Esophagus muscularis mucosa (tissue), 4 donors: ENCODE data around the gene RPL27A. TPM values are rescaled to one million over a fixed set of nuclear protein-coding genes. Genes with fewer than 3 reads are reported as not detected.

Source experiments
- DNase-seq: peaks from one replicate; pipeline ENCODE4 v3.0.0-alpha.2; 2017; ENCODE audit errors: extremely low spot score
- H3K27ac ChIP-seq, 4 donors: fragments of 200-600 bp; sonication (generic); replicated peaks in 1 of 4; 1 replicate in 3 of 4; 2 replicates in 1 of 4; pipeline ENCODE4 v1.5.1; 2016 to 2019; ENCODE audit warnings: mild to moderate bottlenecking in 1 of 4
- H3K27me3 ChIP-seq, 4 donors: fragments of 200-600 bp; sonication (generic); one replicate each; pipeline versions ENCODE4 v1.5.1 to v1.6.0; 2016 to 2019
- H3K36me3 ChIP-seq, 4 donors: fragments of 200-600 bp; sonication (generic); one replicate each; pipeline ENCODE4 v1.5.1; 2016 to 2019
- H3K4me1 ChIP-seq, 4 donors: fragments of 200-600 bp; sonication (generic); one replicate each; pipeline ENCODE4 v1.5.1; 2016 to 2019
- H3K4me3 ChIP-seq, 4 donors: fragments of 200-600 bp; sonication (generic); 1 replicate in 2 of 4; 2 replicates in 2 of 4; pipeline ENCODE4 v1.5.1; 2016 to 2019; ENCODE audit warnings: mild to moderate bottlenecking in 4 of 4, moderate library complexity in 1 of 4
- H3K9me3 ChIP-seq, 4 donors: fragments of 200-600 bp; sonication (generic); 1 replicate in 3 of 4; 2 replicates in 1 of 4; pipeline ENCODE4 v1.5.1; 2016 to 2019
- CTCF ChIP-seq, 3 experiments: fragments of 200-600 bp in 2 of 3; fragments of 450-650 bp in 1 of 3; sonication (generic) in 2 of 3; IDR thresholded peaks; one replicate each; pipeline ENCODE4 v1.5.1; 2017 to 2019; ENCODE audit warnings: antibody characterized with exemption in 3 of 3, mild to moderate bottlenecking in 2 of 3, moderate library complexity in 1 of 3
- EP300 ChIP-seq: sonication (generic); formaldehyde crosslinking; IDR thresholded peaks from one replicate; pipeline ENCODE4 v1.6.1; 2017; ENCODE audit warnings: antibody characterized with exemption
- POLR2A ChIP-seq: fragments of 450-650 bp; IDR thresholded peaks from one replicate; pipeline ENCODE4 v1.6.1; 2017; ENCODE audit warnings: antibody characterized with exemption, moderate library complexity, mild to moderate bottlenecking, low read depth
- POLR2AphosphoS5 ChIP-seq, 2 donors: sonication (generic); formaldehyde crosslinking; IDR thresholded peaks; one replicate each; pipeline ENCODE4 v1.6.1; 2017; ENCODE audit warnings: antibody characterized with exemption in 2 of 2
- WGBS: methylation state at CpG from one replicate; pipeline ENCODE4 v1.1.5; 2018; 5-methylcytosine and 5-hydroxymethylcytosine counted together
- intact Hi-C: fragments of 100-400 bp; cut with DNase I; formaldehyde crosslinking; loops from one replicate; pipeline ENCODE4 v1.15.1; 2023
- total RNA-seq, 4 donors: library from RNA; depleted of rRNA; stranded (reverse); fragments of >200 nt; gene quantifications; one replicate each; pipeline versions ENCODE4 v1.1.0 to v1.2.1, GENCODE V29; 2016

The RPL27A gene
- total RNA-seq, 4 donors from 2014 or later = 665 to 1,629 (median 791) TPM

- intact Hi-C loops = no loop called here
- H3K36me3 ChIP-seq = peaks cover 66 to 83% (median 78%) of the 10 kb centered on the region in 4 donors
- 89% methylated on average over 7 of the region's 7 CpGs for WGBS
- peaks cover 0 to 16% (median 9%) of the 10 kb centered on the region in 4 donors for H3K4me1 ChIP-seq
- no peak for TF ChIP-seq EP300
- TF ChIP-seq CTCF (IDR thresholded peaks at IDR 0.05) = no peak
- no peak for TF ChIP-seq POLR2A
- no peak for TF ChIP-seq POLR2AphosphoS5 (IDR thresholded peaks at IDR 0.05)
- no peaks in the 10 kb centered on the region for H3K27me3 ChIP-seq
- H3K27ac ChIP-seq = peak overlapping the region; percentile 13 to 39 (median 19)
- no peak for DNase-seq
- no peaks in the 10 kb centered on the region for H3K9me3 ChIP-seq
- no peak overlapping the region for H3K4me3 ChIP-seq
Observed at GRCh38 chr11:8693555-8693954, 11.0 kb downstream of the RPL27A start.

- TF ChIP-seq EP300 (no peak), POLR2AphosphoS5 (IDR thresholded peaks at IDR 0.05) (no peak), POLR2A (no peak), CTCF (IDR thresholded peaks at IDR 0.05) (no peak)
- WGBS = 73% methylated on average over 5 of the region's 5 CpGs
- DNase-seq = no peak
- Histone ChIP-seq H3K4me3 (no peak overlapping the region), H3K27me3 (no peaks in the 10 kb centered on the region), H3K36me3 (peaks cover 72 to 88% (median 84%) of the 10 kb centered on the region in 4 donors), H3K9me3 (no peaks in the 10 kb centered on the region), H3K27ac (peak overlapping the region in 1 of 4 donors; percentile 19), H3K4me1 (peaks cover 0 to 18% (median 11%) of the 10 kb centered on the region in 4 donors)
- intact Hi-C loops = no loop called here
Observed at GRCh38 chr11:8694137-8694536, 11.5 kb downstream of the RPL27A start.

DNA sequence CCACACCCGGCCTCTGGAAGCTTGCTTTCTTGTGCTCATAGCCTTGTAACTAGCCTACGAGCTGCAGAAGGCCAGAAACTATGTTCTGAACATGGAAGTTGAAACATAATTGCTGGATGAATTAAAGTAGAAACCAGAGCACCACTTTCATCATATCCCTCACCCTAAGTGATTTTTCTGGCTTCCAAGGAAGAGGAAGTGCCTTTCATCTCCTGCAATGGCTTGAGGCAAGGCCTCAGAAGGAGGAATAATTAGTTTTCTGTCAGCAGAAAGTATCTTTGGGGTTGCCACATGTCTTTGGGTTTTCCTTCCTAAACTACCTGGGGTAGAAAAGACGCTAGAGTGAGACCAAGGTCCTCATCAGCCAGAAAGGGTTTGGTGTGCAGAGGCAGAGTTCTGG, 14.5 kb downstream of the RPL27A start:
- WGBS = 96% methylated on average over 3 of the region's 3 CpGs
- no peak for DNase-seq
- TF ChIP-seq EP300 = no peak
- no peaks in the 10 kb centered on the region for H3K27me3 ChIP-seq
- no peaks in the 10 kb centered on the region for H3K9me3 ChIP-seq
- peak overlapping the region in 3 of 4 donors; percentile 20 to 93 (median 90) for H3K27ac ChIP-seq
- peaks cover 12 to 33% (median 28%) of the 10 kb centered on the region in 4 donors for H3K4me1 ChIP-seq
- intact Hi-C loops = no loop called here
- H3K4me3 ChIP-seq = no peak overlapping the region
- peaks cover 69 to 96% (median 92%) of the 10 kb centered on the region in 4 donors for H3K36me3 ChIP-seq

GRCh38 chr11:8698379-8698851, 15.8 kb downstream of the RPL27A start:
- H3K4me1 ChIP-seq = peaks cover 12 to 45% (median 28%) of the 10 kb centered on the region in 4 donors
- whole genome bisulfite sequencing = 67% methylated on average over 3 of the region's 5 CpGs
- no peaks in the 10 kb centered on the region for H3K9me3 ChIP-seq
- no peaks in the 10 kb centered on the region for H3K27me3 ChIP-seq
- TF ChIP-seq POLR2AphosphoS5 (IDR thresholded peaks at IDR 0.05) (no peak), POLR2A (no peak), EP300 (no peak), CTCF (IDR thresholded peaks at IDR 0.05) (no peak)
- intact Hi-C loops = no loop called here
- peaks cover 67 to 96% (median 92%) of the 10 kb centered on the region in 4 donors for H3K36me3 ChIP-seq
- H3K27ac ChIP-seq = peak overlapping the region; percentile 90 to 97 (median 93)
- DNase-seq = no peak
- no peak overlapping the region for H3K4me3 ChIP-seq

DNA sequence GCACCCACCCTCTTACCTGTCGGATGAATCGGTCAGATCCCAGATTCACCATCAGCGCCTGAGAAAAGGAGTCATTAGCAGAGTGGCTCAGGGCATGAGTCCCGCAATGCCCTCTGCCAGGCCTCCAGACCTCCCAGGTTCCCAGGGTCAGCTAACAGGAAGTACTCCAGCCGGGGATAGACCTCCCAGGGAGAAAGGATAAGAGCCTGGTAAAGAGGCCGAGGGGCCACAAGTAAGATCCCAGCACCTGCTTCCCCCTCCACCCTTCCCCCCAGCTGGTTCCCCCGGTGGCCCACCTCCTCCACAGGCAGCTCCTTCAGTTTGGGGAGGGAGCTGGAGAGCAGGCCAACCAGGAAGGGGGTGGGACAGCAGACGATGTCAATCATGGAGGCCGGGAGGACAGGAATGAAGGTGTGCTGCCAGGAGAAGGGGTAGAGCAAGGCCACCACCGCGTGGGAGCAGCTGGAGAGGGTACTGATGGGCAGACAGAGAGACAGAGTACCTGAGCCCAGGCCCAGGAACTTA, 16.4 kb downstream of the RPL27A start:
- no peak overlapping the region for H3K4me3 ChIP-seq
- 63% methylated on average over 11 of the region's 11 CpGs for WGBS
- no peaks in the 10 kb centered on the region for H3K27me3 ChIP-seq
- peaks cover 66 to 96% (median 92%) of the 10 kb centered on the region in 4 donors for H3K36me3 ChIP-seq
- DNase-seq = no peak
- intact Hi-C loops = no loop called here
- peaks cover 12 to 50% (median 31%) of the 10 kb centered on the region in 4 donors for H3K4me1 ChIP-seq
- no peak for TF ChIP-seq POLR2A
- no peak for TF ChIP-seq CTCF (IDR thresholded peaks at IDR 0.05)
- TF ChIP-seq EP300 = no peak
- no peak for TF ChIP-seq POLR2AphosphoS5 (IDR thresholded peaks at IDR 0.05)
- no peaks in the 10 kb centered on the region for H3K9me3 ChIP-seq
- H3K27ac ChIP-seq = peak overlapping the region; percentile 90 to 97 (median 93)
